SK-N-SH treated with all-trans-retinoic acid at 6 μM for 48 hours (cell line): Measurements from ENCODE around the gene NINL.

Source experiments
- ATAC-seq: fragments of 200-7000 bp; cut with Tn5 transposase; 3 replicates; pipeline ENCODE4 v1.9.1; 2020; ENCODE audit warnings: mild to moderate bottlenecking, moderate library complexity
- BACH2 ChIP-seq: fragments of 250-450 bp; sonication (Bioruptor Pico); IDR thresholded peaks from 2 replicates; pipeline ENCODE4 v1.9.0; 2021; ENCODE audit warnings: mild to moderate bottlenecking, borderline replicate concordance
- CSRNP3 ChIP-seq: fragments of 250-450 bp; sonication (Bioruptor Pico); IDR thresholded peaks from 2 replicates; pipeline ENCODE4 v1.5.1; 2021; ENCODE audit warnings: mild to moderate bottlenecking, moderate library complexity
- ESRRG ChIP-seq: fragments of 250-450 bp; sonication (Bioruptor Pico); IDR thresholded peaks from 2 replicates; pipeline ENCODE4 v1.6.1; 2021; ENCODE audit warnings: mild to moderate bottlenecking
- GLIS3 ChIP-seq: fragments of 250-450 bp; sonication (Bioruptor Pico); IDR thresholded peaks from 2 replicates; pipeline ENCODE4 v1.5.0; 2020; ENCODE audit warnings: mild to moderate bottlenecking, moderate library complexity
- ISL1 ChIP-seq: fragments of 250-450 bp; sonication (Bioruptor Pico); IDR thresholded peaks from 2 replicates; pipeline ENCODE4 v2.1.2; 2022; ENCODE audit warnings: mild to moderate bottlenecking, moderate library complexity
- OSR1 ChIP-seq: fragments of 250-450 bp; sonication (Bioruptor Pico); IDR thresholded peaks from 2 replicates; pipeline ENCODE4 v1.8.0; 2022; ENCODE audit warnings: moderate library complexity, mild to moderate bottlenecking, inconsistent platforms
- PPARA ChIP-seq: fragments of 250-450 bp; sonication (Bioruptor Pico); IDR thresholded peaks from 2 replicates; pipeline ENCODE4 v1.5.0; 2020; ENCODE audit warnings: mild to moderate bottlenecking, borderline replicate concordance
- RARB ChIP-seq: fragments of 250-450 bp; sonication (Bioruptor Pico); IDR thresholded peaks from 2 replicates; pipeline ENCODE4 v1.8.0; 2021; ENCODE audit warnings: mild to moderate bottlenecking, moderate library complexity
- SNAI2 ChIP-seq: fragments of 250-450 bp; sonication (Bioruptor Pico); IDR thresholded peaks from 2 replicates; pipeline ENCODE4 v1.5.0; 2020; ENCODE audit warnings: mild to moderate bottlenecking, moderate library complexity
- TCF4 ChIP-seq: fragments of 250-450 bp; sonication (Bioruptor Pico); IDR thresholded peaks from 2 replicates; pipeline ENCODE4 v1.8.0; 2021; ENCODE audit warnings: mild to moderate bottlenecking, moderate library complexity, borderline replicate concordance
- TOX ChIP-seq: fragments of 250-450 bp; sonication (Bioruptor Pico); IDR thresholded peaks from 2 replicates; pipeline ENCODE4 v1.8.0; 2021; ENCODE audit warnings: mild to moderate bottlenecking, moderate library complexity, borderline replicate concordance
- TSHZ2 ChIP-seq: fragments of 250-450 bp; sonication (Bioruptor Pico); IDR thresholded peaks from 2 replicates; pipeline ENCODE4 v1.5.0; 2020; ENCODE audit warnings: mild to moderate bottlenecking, moderate library complexity
- ZC3H10 ChIP-seq: fragments of 250-450 bp; sonication (Bioruptor Pico); IDR thresholded peaks from 2 replicates; pipeline ENCODE4 v1.5.1; 2021; ENCODE audit warnings: mild to moderate bottlenecking, moderate library complexity
- ZFP3 ChIP-seq: fragments of 250-450 bp; sonication (Bioruptor Pico); IDR thresholded peaks from 2 replicates; pipeline ENCODE4 v1.5.0; 2020; ENCODE audit warnings: mild to moderate bottlenecking, moderate library complexity
- ZFP30 ChIP-seq: fragments of 450-650 bp; formaldehyde crosslinking; IDR thresholded peaks from 2 replicates; pipeline ENCODE4 v1.5.0; 2022; ENCODE audit warnings: mild to moderate bottlenecking, moderate library complexity
- ZNF8 ChIP-seq: fragments of 450-650 bp; formaldehyde crosslinking; IDR thresholded peaks from 2 replicates; pipeline ENCODE4 v1.5.0; 2020; ENCODE audit warnings: mild to moderate bottlenecking, moderate library complexity
- TF ChIP-seq, protein P1 (sequence below): fragments of 250-450 bp; sonication (Bioruptor Pico); IDR thresholded peaks from 2 replicates; pipeline ENCODE4 v1.8.0; 2020; ENCODE audit warnings: mild to moderate bottlenecking, moderate library complexity, borderline replicate concordance
- TF ChIP-seq, protein P2 (sequence below): fragments of 250-450 bp; sonication (Bioruptor Pico); IDR thresholded peaks from 2 replicates; pipeline ENCODE4 v1.8.0; 2021; ENCODE audit warnings: low read depth, mild to moderate bottlenecking, moderate library complexity, borderline replicate concordance
- TF ChIP-seq, protein P3 (sequence below): fragments of 250-450 bp; sonication (Bioruptor Pico); IDR thresholded peaks from 2 replicates; pipeline ENCODE4 v1.5.1; 2020; ENCODE audit warnings: low read depth, mild to moderate bottlenecking, moderate library complexity

The NINL gene

GRCh38 chr20:25454153-25454900 lies 131.0 kb downstream of the NINL start:
- TF ChIP-seq PPARA (CRISPR knock-in tag) (no peak), RARB (CRISPR knock-in tag) (no peak), TSHZ2 (CRISPR knock-in tag) (no peak), GLIS3 (CRISPR knock-in tag) (no peak), ESRRG (CRISPR knock-in tag) (no peak), CSRNP3 (CRISPR knock-in tag) (no peak), BACH2 (CRISPR knock-in tag) (no peak), ZFP3 (no peak), SNAI2 (CRISPR knock-in tag) (no peak), ZC3H10 (CRISPR knock-in tag) (no peak), TCF4 (no peak)
- TF ChIP-seq, protein P1, sequence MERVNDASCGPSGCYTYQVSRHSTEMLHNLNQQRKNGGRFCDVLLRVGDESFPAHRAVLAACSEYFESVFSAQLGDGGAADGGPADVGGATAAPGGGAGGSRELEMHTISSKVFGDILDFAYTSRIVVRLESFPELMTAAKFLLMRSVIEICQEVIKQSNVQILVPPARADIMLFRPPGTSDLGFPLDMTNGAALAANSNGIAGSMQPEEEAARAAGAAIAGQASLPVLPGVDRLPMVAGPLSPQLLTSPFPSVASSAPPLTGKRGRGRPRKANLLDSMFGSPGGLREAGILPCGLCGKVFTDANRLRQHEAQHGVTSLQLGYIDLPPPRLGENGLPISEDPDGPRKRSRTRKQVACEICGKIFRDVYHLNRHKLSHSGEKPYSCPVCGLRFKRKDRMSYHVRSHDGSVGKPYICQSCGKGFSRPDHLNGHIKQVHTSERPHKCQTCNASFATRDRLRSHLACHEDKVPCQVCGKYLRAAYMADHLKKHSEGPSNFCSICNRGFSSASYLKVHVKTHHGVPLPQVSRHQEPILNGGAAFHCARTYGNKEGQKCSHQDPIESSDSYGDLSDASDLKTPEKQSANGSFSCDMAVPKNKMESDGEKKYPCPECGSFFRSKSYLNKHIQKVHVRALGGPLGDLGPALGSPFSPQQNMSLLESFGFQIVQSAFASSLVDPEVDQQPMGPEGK (CRISPR knock-in tag) = no peak
- TF ChIP-seq, protein P2, sequence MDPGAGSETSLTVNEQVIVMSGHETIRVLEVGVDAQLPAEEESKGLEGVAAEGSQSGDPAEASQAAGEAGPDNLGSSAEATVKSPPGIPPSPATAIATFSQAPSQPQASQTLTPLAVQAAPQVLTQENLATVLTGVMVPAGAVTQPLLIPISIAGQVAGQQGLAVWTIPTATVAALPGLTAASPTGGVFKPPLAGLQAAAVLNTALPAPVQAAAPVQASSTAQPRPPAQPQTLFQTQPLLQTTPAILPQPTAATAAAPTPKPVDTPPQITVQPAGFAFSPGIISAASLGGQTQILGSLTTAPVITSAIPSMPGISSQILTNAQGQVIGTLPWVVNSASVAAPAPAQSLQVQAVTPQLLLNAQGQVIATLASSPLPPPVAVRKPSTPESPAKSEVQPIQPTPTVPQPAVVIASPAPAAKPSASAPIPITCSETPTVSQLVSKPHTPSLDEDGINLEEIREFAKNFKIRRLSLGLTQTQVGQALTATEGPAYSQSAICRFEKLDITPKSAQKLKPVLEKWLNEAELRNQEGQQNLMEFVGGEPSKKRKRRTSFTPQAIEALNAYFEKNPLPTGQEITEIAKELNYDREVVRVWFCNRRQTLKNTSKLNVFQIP = no peak
- TF ChIP-seq, protein P3, sequence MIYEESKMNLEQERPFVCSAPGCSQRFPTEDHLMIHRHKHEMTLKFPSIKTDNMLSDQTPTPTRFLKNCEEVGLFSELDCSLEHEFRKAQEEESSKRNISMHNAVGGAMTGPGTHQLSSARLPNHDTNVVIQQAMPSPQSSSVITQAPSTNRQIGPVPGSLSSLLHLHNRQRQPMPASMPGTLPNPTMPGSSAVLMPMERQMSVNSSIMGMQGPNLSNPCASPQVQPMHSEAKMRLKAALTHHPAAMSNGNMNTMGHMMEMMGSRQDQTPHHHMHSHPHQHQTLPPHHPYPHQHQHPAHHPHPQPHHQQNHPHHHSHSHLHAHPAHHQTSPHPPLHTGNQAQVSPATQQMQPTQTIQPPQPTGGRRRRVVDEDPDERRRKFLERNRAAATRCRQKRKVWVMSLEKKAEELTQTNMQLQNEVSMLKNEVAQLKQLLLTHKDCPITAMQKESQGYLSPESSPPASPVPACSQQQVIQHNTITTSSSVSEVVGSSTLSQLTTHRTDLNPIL (CRISPR knock-in tag) = no peak
- TF ChIP-seq, all 23 proteins: peak for 0
- no peak for ATAC-seq

GRCh38 chr20:25453035-25453810 lies 132.1 kb downstream of the NINL start:
- TF ChIP-seq ISL1 (CRISPR knock-in tag) (peak; percentile 33; the same call in 1 of the 2 replicates), ZC3H10 (CRISPR knock-in tag) (no peak), TOX (CRISPR knock-in tag) (no peak), ZFP3 (no peak), ZFP30 (CRISPR knock-in tag) (no peak), OSR1 (CRISPR knock-in tag) (no peak), PPARA (CRISPR knock-in tag) (no peak), ZNF8 (CRISPR knock-in tag) (no peak), TCF4 (peak; percentile 35; the same call in 1 of the 2 replicates)
- TF ChIP-seq, protein P2 = no peak
- TF ChIP-seq, protein P1 (CRISPR knock-in tag) = no peak; the same call in 1 of the 2 replicates
- ATAC-seq = peak; percentile 75
